ENCODE results near the gene FBXL7.

FBXL7 gene

GRCh38 chr5:15506146-15506545, 6.2 kb downstream of the FBXL7 start:
- no peak for DNase-seq

GRCh38 chr5:15506897-15507296, 6.9 kb downstream of the FBXL7 start:
- DNase-seq = no peak

GRCh38 chr5:15510092-15510491, 10.1 kb downstream of the FBXL7 start:
- no peak for DNase-seq

GRCh38 chr5:15510831-15511230, 10.9 kb downstream of the FBXL7 start:
- DNase-seq = no peak

- DNase-seq = no peak
These were observed 13.5 kb downstream of the FBXL7 start for GRCh38 chr5:15513431-15513830.

- DNase-seq = no peak
These were observed 13.9 kb downstream of the FBXL7 start for GRCh38 chr5:15513911-15514310.

GRCh38 chr5:15515229-15515628, 15.2 kb downstream of the FBXL7 start:
- no peak for DNase-seq

- DNase-seq = no peak
These were observed 16.5 kb downstream of the FBXL7 start for GRCh38 chr5:15516486-15516885.

GRCh38 chr5:15518786-15519185, 18.8 kb downstream of the FBXL7 start:
- no peak for DNase-seq

- DNase-seq = no peak
These were observed 20.9 kb downstream of the FBXL7 start for GRCh38 chr5:15520856-15521255.

- no peak for DNase-seq
These were observed 21.6 kb downstream of the FBXL7 start for GRCh38 chr5:15521381-15522186.

- no peak for DNase-seq
These were observed 22.2 kb downstream of the FBXL7 start for GRCh38 chr5:15522187-15522520.

GRCh38 chr5:15524712-15525111, 24.7 kb downstream of the FBXL7 start:
- no peak for DNase-seq

GRCh38 chr5:15525703-15526275, 25.8 kb downstream of the FBXL7 start:
- no peak for DNase-seq

- DNase-seq = no peak
These were observed 26.4 kb downstream of the FBXL7 start for GRCh38 chr5:15526413-15526812.

- DNase-seq = no peak
These were observed 28.5 kb downstream of the FBXL7 start for GRCh38 chr5:15528476-15528875.

- no peak for DNase-seq
These were observed 29.0 kb downstream of the FBXL7 start for GRCh38 chr5:15529013-15529412.

- no peak for DNase-seq
These were observed 29.8 kb downstream of the FBXL7 start for GRCh38 chr5:15529821-15530220.

- DNase-seq = no peak
These were observed 33.3 kb downstream of the FBXL7 start for GRCh38 chr5:15533129-15533893.

GRCh38 chr5:15535938-15536337, 36.0 kb downstream of the FBXL7 start:
- DNase-seq = no peak

GRCh38 chr5:15538516-15538915, 38.5 kb downstream of the FBXL7 start:
- DNase-seq = no peak

GRCh38 chr5:15539951-15540350, 40.0 kb downstream of the FBXL7 start:
- no peak for DNase-seq

- no peak for DNase-seq
These were observed 44.1 kb downstream of the FBXL7 start for GRCh38 chr5:15544039-15544438.

- DNase-seq = no peak
These were observed 45.1 kb downstream of the FBXL7 start for GRCh38 chr5:15545082-15545481.
